Smooth muscle cell (in vitro differentiated cells): ENCODE results near the gene SAP30L. TPM values are rescaled to one million over a fixed set of nuclear protein-coding genes. Genes with fewer than 3 reads are reported as not detected.

ENCODE experiments used
- DNase-seq: peaks from one replicate; lab custom pipeline; 2025; ENCODE audit not compliant: unreplicated experiment; lab: John Stamatoyannopoulos, UW
- H2AFZ ChIP-seq: fragments of 200-600 bp; sonication (generic); 2 replicates; pipeline ENCODE4 v1.6.0; 2016; ENCODE audit warnings: antibody characterized with exemption, low read depth, mild to moderate bottlenecking
- H3F3A ChIP-seq: fragments of 200-600 bp; sonication (generic); 2 replicates; pipeline ENCODE4 v1.6.0; 2017; ENCODE audit warnings: antibody characterized with exemption, low read depth
- H3K27ac ChIP-seq: fragments of 200-600 bp; sonication (generic); 2 replicates; pipeline ENCODE4 v1.5.1; 2016; ENCODE audit warnings: low read depth, mild to moderate bottlenecking
- H3K27me3 ChIP-seq: fragments of 200-600 bp; sonication (generic); 2 replicates; pipeline ENCODE4 v1.6.1; 2016; ENCODE audit warnings: low read depth, mild to moderate bottlenecking
- H3K36me3 ChIP-seq: fragments of 200-600 bp; sonication (generic); 2 replicates; pipeline ENCODE4 v1.5.1; 2016; ENCODE audit warnings: low read depth
- H3K4me1 ChIP-seq: fragments of 200-600 bp; sonication (generic); 2 replicates; pipeline ENCODE4 v1.5.1; 2016; ENCODE audit warnings: low read depth
- H3K4me2 ChIP-seq: fragments of 200-600 bp; sonication (generic); 2 replicates; pipeline ENCODE4 v1.6.0; 2016; ENCODE audit warnings: mild to moderate bottlenecking
- H3K4me3 ChIP-seq: fragments of 200-600 bp; sonication (generic); 2 replicates; pipeline ENCODE4 v1.5.1; 2016; ENCODE audit warnings: mild to moderate bottlenecking
- H3K79me2 ChIP-seq: fragments of 200-600 bp; sonication (generic); 2 replicates; pipeline ENCODE4 v1.6.0; 2016; ENCODE audit warnings: low read depth, mild to moderate bottlenecking
- H3K9ac ChIP-seq: fragments of 200-600 bp; sonication (generic); 2 replicates; pipeline ENCODE4 v1.6.0; 2016; ENCODE audit warnings: low read depth
- H3K9me3 ChIP-seq: fragments of 200-600 bp; sonication (generic); replicated peaks from 2 replicates; pipeline ENCODE4 v1.5.1; 2016; ENCODE audit warnings: low read depth
- H4K20me1 ChIP-seq: fragments of 200-600 bp; sonication (generic); 2 replicates; pipeline ENCODE4 v1.6.0; 2016; ENCODE audit warnings: low read depth
- CTCF ChIP-seq: fragments of 200-600 bp; sonication (generic); IDR thresholded peaks from 2 replicates; pipeline ENCODE4 v1.5.1; 2017; ENCODE audit warnings: borderline replicate concordance, mild to moderate bottlenecking, antibody characterized with exemption; ENCODE audit not compliant: insufficient read depth, poor library complexity, severe bottlenecking
- WGBS: methylation state at CpG from one replicate; pipeline ENCODE4 v1.1.7; 2016; ENCODE audit warnings: low lambda C conversion rate; 5-methylcytosine and 5-hydroxymethylcytosine counted together
- polyA plus RNA-seq: library from polyadenylated mRNA; unstranded; fragments of >200 nt; fragmentation: Nextera tagmentation; extraction: Ambion mirVana; gene quantifications from 2 replicates; pipeline ENCODE4 v1.2.1, GENCODE V29; 2016
- total RNA-seq: library from RNA; depleted of rRNA; stranded (reverse); fragments of >200 nt; gene quantifications from 2 replicates; pipeline ENCODE4 v1.2.3, GENCODE V29; 2014

Gene SAP30L
- total and polyA plus RNA-seq, 2 experiments from 2014 or later: 32.7 to 44.2 TPM

GRCh38 chr5:154460172-154460571, 14.4 kb downstream of the SAP30L start:
- H4K20me1 ChIP-seq: no peaks in the 10 kb centered on the region
- no peaks in the 10 kb centered on the region for H3K79me2 ChIP-seq
- no peak overlapping the region for H3K4me3 ChIP-seq
- H3K4me2 ChIP-seq: no peak overlapping the region
- H2AFZ ChIP-seq: no peak overlapping the region
- no peaks in the 10 kb centered on the region for H3K4me1 ChIP-seq
- H3K27ac ChIP-seq: no peak overlapping the region
- no peaks in the 10 kb centered on the region for H3K27me3 ChIP-seq
- peaks cover 5% of the 10 kb centered on the region for H3K36me3 ChIP-seq
- WGBS: 80% methylated on average over 4 of the region's 4 CpGs
- no peaks in the 10 kb centered on the region for H3K9me3 ChIP-seq
- H3K9ac ChIP-seq: no peak overlapping the region
- no peak for DNase-seq
- no peaks in the 10 kb centered on the region for H3F3A ChIP-seq
- no peak for TF ChIP-seq CTCF

- no peaks in the 10 kb centered on the region for H3F3A ChIP-seq
- no peaks in the 10 kb centered on the region for H3K79me2 ChIP-seq
- H3K9ac ChIP-seq: no peak overlapping the region
- peak; percentile 36 for TF ChIP-seq CTCF
- no peaks in the 10 kb centered on the region for H4K20me1 ChIP-seq
- no peaks in the 10 kb centered on the region for H3K9me3 ChIP-seq
- H3K27ac ChIP-seq: no peak overlapping the region
- H3K36me3 ChIP-seq: no peaks in the 10 kb centered on the region
- H3K4me1 ChIP-seq: no peaks in the 10 kb centered on the region
- 45% methylated on average over 6 of the region's 6 CpGs for WGBS
- no peak overlapping the region for H2AFZ ChIP-seq
- H3K4me3 ChIP-seq: no peak overlapping the region
- H3K4me2 ChIP-seq: no peak overlapping the region
- no peak for DNase-seq
- H3K27me3 ChIP-seq: no peaks in the 10 kb centered on the region
Observed at GRCh38 chr5:154461531-154461930, 15.7 kb downstream of the SAP30L start.

GRCh38 chr5:154464438-154464837, 18.6 kb downstream of the SAP30L start:
- Histone ChIP-seq H3K79me2 (no peaks in the 10 kb centered on the region), H3K36me3 (no peaks in the 10 kb centered on the region), H3K27me3 (no peaks in the 10 kb centered on the region), H3K4me1 (no peaks in the 10 kb centered on the region), H3K4me2 (no peak overlapping the region), H4K20me1 (no peaks in the 10 kb centered on the region), H3K9ac (no peak overlapping the region), H2AFZ (no peak overlapping the region), H3K9me3 (no peaks in the 10 kb centered on the region), H3K4me3 (no peak overlapping the region), H3F3A (no peaks in the 10 kb centered on the region), H3K27ac (no peak overlapping the region)
- no peak for DNase-seq
- no peak for TF ChIP-seq CTCF
- 36% methylated on average over 1 of the region's 1 CpG for WGBS

DNA sequence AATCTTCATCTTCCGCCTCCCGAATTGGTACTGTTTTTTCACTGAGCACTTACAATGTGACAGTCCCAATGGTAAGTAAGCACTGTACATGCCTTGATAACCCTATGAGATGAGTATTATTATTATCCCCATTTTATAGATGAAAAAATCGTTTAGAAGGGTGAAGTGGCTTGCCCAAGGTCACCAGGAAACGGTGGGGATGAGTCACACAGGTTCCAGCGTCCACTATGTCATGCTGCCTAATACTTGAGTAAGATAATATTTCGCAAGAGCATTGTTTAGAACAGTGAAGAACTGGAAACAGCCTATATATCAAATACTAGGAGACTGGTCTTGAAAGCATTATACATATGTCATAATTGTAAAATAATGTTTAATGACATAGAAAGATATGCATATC, 19.4 kb downstream of the SAP30L start:
- TF ChIP-seq CTCF: no peak
- no peaks in the 10 kb centered on the region for H3K4me1 ChIP-seq
- H3K79me2 ChIP-seq: no peaks in the 10 kb centered on the region
- 53% methylated on average over 6 of the region's 6 CpGs for WGBS
- no peaks in the 10 kb centered on the region for H3K27me3 ChIP-seq
- peaks cover 4% of the 10 kb centered on the region for H3F3A ChIP-seq
- H3K9ac ChIP-seq: no peak overlapping the region
- no peaks in the 10 kb centered on the region for H3K36me3 ChIP-seq
- H3K4me2 ChIP-seq: no peak overlapping the region
- H3K4me3 ChIP-seq: no peak overlapping the region
- H3K9me3 ChIP-seq: no peaks in the 10 kb centered on the region
- H4K20me1 ChIP-seq: no peaks in the 10 kb centered on the region
- no peak overlapping the region for H3K27ac ChIP-seq
- no peak for DNase-seq
- no peak overlapping the region for H2AFZ ChIP-seq
